HCT116 (cell line): ENCODE data around the gene TMC3. TPM values are rescaled to one million over a fixed set of nuclear protein-coding genes. Genes with fewer than 3 reads are reported as not detected.

Experiments used
- ATAC-seq: fragments of 200-7000 bp; cut with Tn5 transposase; 2 replicates; pipeline ENCODE4 v1.9.1; 2020; ENCODE audit warnings: mild to moderate bottlenecking, moderate library complexity
- BruUV-seq: library from RNA; stranded (reverse); fragments of 400-500 nt; replicated peaks from 2 replicates; lab custom pipeline; 2021; lab: Mats Ljungman, UMichigan
- CTCF ChIA-PET: fragments of 300-600 bp; sonication (Branson Sonifier 250); formaldehyde crosslinking; loops from one replicate; lab custom pipeline; 2021; ENCODE audit warnings: antibody characterized with exemption; lab: Charles Lee
- POLR2A ChIA-PET: fragments of 300-600, 350-600 bp; sonication (Branson Sonifier 250); formaldehyde crosslinking; loops from one replicate; lab custom pipeline; 2021; ENCODE audit warnings: antibody characterized with exemption; lab: Charles Lee
- RAD21 ChIA-PET, 2 experiments: fragments of 300-600 bp; sonication (Branson Sonifier 250); formaldehyde crosslinking; loops; one replicate each; lab custom pipeline; 2023; ENCODE audit warnings: low total read pairs in 2 of 2; ENCODE audit not compliant: uncharacterized antibody in 2 of 2, unreplicated experiment in 2 of 2, low non-redundant PET in 1 of 2; lab: Charles Lee
- DNase-seq: peaks from one replicate; pipeline ENCODE4 v3.0.0-alpha.2; 2010; ENCODE audit warnings: low read depth, low spot score
- H2AFZ ChIP-seq: fragments of 200-600 bp; shearing (Covaris generic), sonication (generic); 2 replicates; pipeline ENCODE4 v1.6.1; 2017; ENCODE audit warnings: low read depth, mixed run types, mixed read lengths, antibody characterized with exemption, low read length; ENCODE audit not compliant: poor library complexity, severe bottlenecking
- H3K27ac ChIP-seq: 2 replicates; pipeline ENCODE4 v1.5.1; 2012; ENCODE audit warnings: low read depth, low read length
- H3K27me3 ChIP-seq: fragments of 200-600 bp; sonication (generic); 2 replicates; pipeline ENCODE4 v1.6.1; 2016; ENCODE audit warnings: mixed run types, low read length, mixed read lengths; ENCODE audit not compliant: insufficient read depth
- H3K36me3 ChIP-seq, 2 experiments: fragments of 200-500 bp in 1 of 2; fragments of 200-600 bp in 1 of 2; sonication (Bioruptor generic) in 1 of 2; sonication (generic) in 1 of 2; 2 replicates each; pipeline versions ENCODE4 v1.5.1 to v1.6.1; 2014 to 2016; ENCODE audit warnings: low read length in 2 of 2, inconsistent platforms in 1 of 2, mixed read lengths in 1 of 2, mixed run types in 1 of 2; ENCODE audit not compliant: insufficient read depth in 2 of 2, control insufficient read depth in 1 of 2
- H3K4me1 ChIP-seq, 2 experiments: fragments of 200-600 bp in 1 of 2; sonication (generic) in 1 of 2; 2 replicates each; pipeline versions ENCODE4 v1.5.1 to v1.6.1; 2012 to 2017; ENCODE audit warnings: low read length in 2 of 2, inconsistent platforms in 1 of 2, mild to moderate bottlenecking in 1 of 2, mixed read lengths in 1 of 2, mixed run types in 1 of 2, moderate library complexity in 1 of 2; ENCODE audit not compliant: insufficient read depth in 2 of 2, control insufficient read depth in 1 of 2
- H3K4me2 ChIP-seq: fragments of 200-600 bp; sonication (generic); 2 replicates; pipeline ENCODE4 v1.6.1; 2017; ENCODE audit warnings: mixed run types, low read length, mixed read lengths
- H3K4me3 ChIP-seq, 2 experiments: fragments of 200-600 bp in 1 of 2; sonication (generic) in 1 of 2; replicated peaks in 1 of 2; 2 replicates each; pipeline ENCODE4 v1.5.1; 2011 to 2016; ENCODE audit warnings: low read length in 2 of 2, control low read depth in 1 of 2, low read depth in 1 of 2, mild to moderate bottlenecking in 1 of 2, mixed read lengths in 1 of 2, mixed run types in 1 of 2
- H3K79me2 ChIP-seq: fragments of 200-600 bp; sonication (generic); 2 replicates; pipeline ENCODE4 v1.6.1; 2017; ENCODE audit warnings: mild to moderate bottlenecking, mixed run types, low read length, moderate library complexity, mixed read lengths; ENCODE audit not compliant: insufficient read depth
- H3K9ac ChIP-seq: fragments of 200-600 bp; sonication (generic); 2 replicates; pipeline ENCODE4 v1.6.1; 2016; ENCODE audit warnings: low read length, mixed read lengths
- H3K9me2 ChIP-seq: fragments of 200-600 bp; sonication (generic), shearing (Covaris generic); 2 replicates; pipeline ENCODE4 v1.6.1; 2017; ENCODE audit warnings: mixed run types, mild to moderate bottlenecking, moderate library complexity; ENCODE audit not compliant: insufficient read depth
- H3K9me3 ChIP-seq, 2 experiments: fragments of 200-500 bp in 1 of 2; fragments of 200-600 bp in 1 of 2; sonication (Bioruptor generic) in 1 of 2; sonication (generic) in 1 of 2; 2 replicates each; pipeline ENCODE4 v1.6.1; 2014 to 2017; ENCODE audit warnings: low read length in 2 of 2, mixed read lengths in 2 of 2, inconsistent platforms in 1 of 2, low read depth in 1 of 2, mild to moderate bottlenecking in 1 of 2, mixed run types in 1 of 2, moderate library complexity in 1 of 2; ENCODE audit not compliant: control insufficient read depth in 1 of 2, insufficient read depth in 1 of 2
- H4K20me1 ChIP-seq: fragments of 200-600 bp; sonication (generic), shearing (Covaris generic); 2 replicates; pipeline ENCODE4 v1.6.1; 2017; ENCODE audit warnings: mixed run types, mild to moderate bottlenecking, moderate library complexity; ENCODE audit not compliant: insufficient read depth
- ATF3 ChIP-seq: IDR thresholded peaks from 2 replicates; pipeline ENCODE4 v1.6.1; 2012
- CEBPB ChIP-seq: IDR thresholded peaks from 2 replicates; pipeline ENCODE4 v1.6.1; 2012; ENCODE audit warnings: low read depth
- CTCF ChIP-seq, 3 experiments: fragments of 200-600 bp in 1 of 3; sonication (generic) in 1 of 3; IDR thresholded peaks in 2 of 3; conservative IDR thresholded peaks in 1 of 3; 2 replicates each; pipeline ENCODE4 v1.5.1; 2012 to 2017; ENCODE audit warnings: low read depth in 2 of 3, low read length in 2 of 3, antibody characterized with exemption in 1 of 3, borderline replicate concordance in 1 of 3, control low read depth in 1 of 3, mild to moderate bottlenecking in 1 of 3, mixed read lengths in 1 of 3, mixed run types in 1 of 3, moderate library complexity in 1 of 3; ENCODE audit not compliant: insufficient read depth in 1 of 3
- ELF1 ChIP-seq: IDR thresholded peaks from 2 replicates; pipeline ENCODE4 v1.6.1; 2012; ENCODE audit warnings: low read depth, borderline replicate concordance
- EZH2phosphoT487 ChIP-seq: fragments of 200-600 bp; IDR thresholded peaks from 2 replicates; pipeline ENCODE4 v1.6.1; 2018; ENCODE audit warnings: antibody characterized with exemption, borderline replicate concordance
- FOSL1 ChIP-seq: IDR thresholded peaks from 2 replicates; pipeline ENCODE4 v1.6.1; 2012; ENCODE audit warnings: low read depth
- MAX ChIP-seq: IDR thresholded peaks from 2 replicates; pipeline ENCODE4 v1.6.1; 2012
- POLR2A ChIP-seq: IDR thresholded peaks from 2 replicates; pipeline ENCODE4 v1.7.0; 2011; ENCODE audit warnings: borderline replicate concordance; ENCODE audit not compliant: insufficient read depth, insufficient read length; ENCODE audit errors: extremely low read depth
- POLR2AphosphoS5 ChIP-seq: IDR thresholded peaks from 2 replicates; pipeline ENCODE4 v1.6.1; 2011; ENCODE audit warnings: mild to moderate bottlenecking, low read depth, low read length, moderate library complexity
- RAD21 ChIP-seq: IDR thresholded peaks from 2 replicates; pipeline ENCODE4 v1.6.1; 2012; ENCODE audit warnings: low read depth, mild to moderate bottlenecking
- REST ChIP-seq: IDR thresholded peaks from 2 replicates; pipeline ENCODE4 v1.6.1; 2012; ENCODE audit warnings: low read depth
- SIN3A ChIP-seq: IDR thresholded peaks from 2 replicates; pipeline ENCODE4 v1.6.1; 2012; ENCODE audit warnings: low read depth
- SP1 ChIP-seq: IDR thresholded peaks from 2 replicates; pipeline ENCODE4 v1.6.1; 2012; ENCODE audit warnings: low read depth
- SRF ChIP-seq: IDR thresholded peaks from 2 replicates; pipeline ENCODE4 v1.6.1; 2012; ENCODE audit warnings: low read depth
- YY1 ChIP-seq: IDR thresholded peaks from 2 replicates; pipeline ENCODE4 v1.6.1; 2011; ENCODE audit warnings: low read length, low read depth, moderate library complexity, mild to moderate bottlenecking; ENCODE audit not compliant: insufficient replicate concordance; ENCODE audit errors: extremely low read depth
- ZBTB33 ChIP-seq: IDR thresholded peaks from 2 replicates; pipeline ENCODE4 v1.6.1; 2011; ENCODE audit warnings: mild to moderate bottlenecking, low read length, moderate library complexity; ENCODE audit not compliant: insufficient replicate concordance; ENCODE audit errors: extremely low read depth
- ZFX ChIP-seq: fragments of 450-650 bp; IDR thresholded peaks from 2 replicates; pipeline ENCODE4 v1.6.1; 2017
- intact Hi-C: fragments of 100-400 bp; cut with micrococcal nuclease; formaldehyde crosslinking; loops from 2 replicates; pipeline ENCODE4 v1.10.0; 2022
- total RNA-seq: library from RNA; stranded (reverse); gene quantifications from one replicate; pipeline ENCODE4 v1.2.1, GENCODE V29; 2021; ENCODE audit not compliant: unreplicated experiment

The TMC3 gene
- total RNA-seq, 1 experiment from 2014 or later = not detected

GRCh38 chr15:81386947-81387346 is 12.9 kb upstream of the TMC3 start:
- no peak overlapping the region for H3K9ac ChIP-seq
- no peak overlapping the region for H3K4me2 ChIP-seq
- H2AFZ ChIP-seq = no peak overlapping the region
- no peaks in the 10 kb centered on the region for H3K9me2 ChIP-seq
- TF ChIP-seq SP1 = no peak
- no peak for TF ChIP-seq YY1
- TF ChIP-seq FOSL1 = no peak
- TF ChIP-seq POLR2A = no peak
- no peak for TF ChIP-seq RAD21
- no peak for TF ChIP-seq ZBTB33
- no peak for TF ChIP-seq SRF
- TF ChIP-seq POLR2AphosphoS5 = no peak
- no peak for TF ChIP-seq REST
- TF ChIP-seq ELF1 = no peak
- no peak for TF ChIP-seq MAX
- TF ChIP-seq CEBPB = no peak
- no peak for TF ChIP-seq SIN3A
- TF ChIP-seq ATF3 = no peak
- no peak for TF ChIP-seq CTCF (IDR thresholded peaks at IDR 0.05 in 2 of 3, conservative IDR thresholded peaks at IDR 0.05 in 1 of 3; ENCODE audit: borderline replicate concordance in 1 of 3, insufficient read depth in 1 of 3, low read depth in 2 of 3, low read length in 2 of 3)
- no peak for TF ChIP-seq ZFX
- no peak for TF ChIP-seq EZH2phosphoT487
- ChIA-PET RAD21 (no interaction called here), CTCF (no interaction called here), POLR2A (no interaction called here)
- H3K27me3 ChIP-seq = no peaks in the 10 kb centered on the region
- no peak overlapping the region for H3K4me3 ChIP-seq
- DNase-seq = no peak
- H3K9me3 ChIP-seq = no peaks in the 10 kb centered on the region
- no peak for ATAC-seq
- H4K20me1 ChIP-seq = no peaks in the 10 kb centered on the region
- no peaks in the 10 kb centered on the region for H3K4me1 ChIP-seq
- no peaks in the 10 kb centered on the region for H3K79me2 ChIP-seq
- no peak overlapping the region for H3K27ac ChIP-seq
- H3K36me3 ChIP-seq = no peaks in the 10 kb centered on the region
- intact Hi-C loops = no loop called here
- no TSS peak for BruUV-seq
